H9 (cell line): ENCODE measurements around the gene IQUB. TPM values are rescaled to one million over a fixed set of nuclear protein-coding genes. Genes with fewer than 3 reads are reported as not detected.

ENCODE experiments used
- DNase-seq: peaks from one replicate; pipeline ENCODE4 v3.0.0-alpha.2; 2017
- H2AFZ ChIP-seq: one replicate; pipeline ENCODE4 v1.6.1; 2013; ENCODE audit warnings: mild to moderate bottlenecking, low read length, control low read depth, moderate library complexity
- H2AK5ac ChIP-seq: 2 replicates; pipeline ENCODE4 v1.6.1; 2013; ENCODE audit warnings: low read length, control low read depth, mixed read lengths; ENCODE audit not compliant: insufficient read length
- H2BK120ac ChIP-seq: one replicate; pipeline ENCODE4 v1.6.1; 2013; ENCODE audit warnings: low read depth, mild to moderate bottlenecking, low read length, control low read depth, inconsistent platforms; ENCODE audit not compliant: poor library complexity, severe bottlenecking
- H2BK12ac ChIP-seq: 2 replicates; pipeline ENCODE4 v1.6.1; 2013; ENCODE audit warnings: low read length, control low read depth, mixed read lengths, low read depth; ENCODE audit not compliant: insufficient read length
- H2BK15ac ChIP-seq: 2 replicates; pipeline ENCODE4 v1.6.1; 2013; ENCODE audit warnings: low read depth, low read length, control low read depth
- H2BK20ac ChIP-seq: one replicate; pipeline ENCODE4 v1.6.1; 2013; ENCODE audit warnings: low read depth, mild to moderate bottlenecking, low read length, control low read depth, inconsistent platforms; ENCODE audit not compliant: poor library complexity, severe bottlenecking
- H2BK5ac ChIP-seq: 2 replicates; pipeline ENCODE4 v1.6.1; 2013; ENCODE audit warnings: low read length, control low read depth, mixed read lengths; ENCODE audit not compliant: insufficient read length
- H3K14ac ChIP-seq: 2 replicates; pipeline ENCODE4 v1.6.1; 2013; ENCODE audit warnings: low read length, control low read depth; ENCODE audit not compliant: insufficient read depth
- H3K18ac ChIP-seq: 2 replicates; pipeline ENCODE4 v1.6.1; 2013; ENCODE audit warnings: low read depth, mild to moderate bottlenecking, mixed read lengths, low read length, control low read depth; ENCODE audit not compliant: insufficient read length
- H3K23ac ChIP-seq: 2 replicates; pipeline ENCODE4 v1.6.1; 2013; ENCODE audit warnings: low read length, control low read depth, mixed read lengths, low read depth; ENCODE audit not compliant: insufficient read length
- H3K23me2 ChIP-seq: 2 replicates; pipeline ENCODE4 v1.6.1; 2013; ENCODE audit warnings: low read depth, mild to moderate bottlenecking, mixed read lengths, low read length, control low read depth; ENCODE audit not compliant: insufficient read length, poor library complexity, severe bottlenecking
- H3K27ac ChIP-seq: 2 replicates; pipeline ENCODE4 v1.5.1; 2013; ENCODE audit warnings: low read length, control low read depth, mixed read lengths, low read depth; ENCODE audit not compliant: insufficient read length
- H3K27me3 ChIP-seq: 2 replicates; pipeline ENCODE4 v1.6.1; 2013; ENCODE audit warnings: low read length, control low read depth, inconsistent platforms; ENCODE audit not compliant: insufficient read depth
- H3K4ac ChIP-seq: 2 replicates; pipeline ENCODE4 v1.6.1; 2013; ENCODE audit warnings: low read depth, mild to moderate bottlenecking, control low read depth, inconsistent platforms, low read length, moderate library complexity
- H3K4me1 ChIP-seq: 2 replicates; pipeline ENCODE4 v1.6.1; 2013; ENCODE audit warnings: low read length, control low read depth, inconsistent platforms; ENCODE audit not compliant: insufficient read depth
- H3K4me2 ChIP-seq: 2 replicates; pipeline ENCODE4 v1.6.1; 2013; ENCODE audit warnings: low read length, control low read depth, mixed read lengths; ENCODE audit not compliant: insufficient read length, insufficient read depth
- H3K56ac ChIP-seq: 2 replicates; pipeline ENCODE4 v1.6.1; 2013; ENCODE audit warnings: low read depth, mild to moderate bottlenecking, mixed read lengths, low read length, control low read depth; ENCODE audit not compliant: insufficient read length
- H3K79me1 ChIP-seq: 2 replicates; pipeline ENCODE4 v1.6.1; 2013; ENCODE audit warnings: low read depth, mild to moderate bottlenecking, moderate library complexity, low read length, control low read depth, inconsistent platforms; ENCODE audit not compliant: insufficient read depth, poor library complexity, severe bottlenecking
- H3K79me2 ChIP-seq: 2 replicates; pipeline ENCODE4 v1.6.1; 2013; ENCODE audit warnings: low read length, control low read depth, inconsistent platforms; ENCODE audit not compliant: insufficient read depth
- H3K9ac ChIP-seq: 2 replicates; pipeline ENCODE4 v1.6.1; 2013; ENCODE audit warnings: low read length, control low read depth, mixed read lengths; ENCODE audit not compliant: insufficient read length; ENCODE audit errors: extremely low read depth
- H3K9me3 ChIP-seq: one replicate; pipeline ENCODE4 v1.6.1; 2013; ENCODE audit warnings: low read depth, low read length, inconsistent platforms; ENCODE audit not compliant: control insufficient read depth
- H3T11ph ChIP-seq: one replicate; pipeline ENCODE4 v1.6.1; 2013; ENCODE audit warnings: mild to moderate bottlenecking, low read length, control low read depth, inconsistent platforms
- H4K20me1 ChIP-seq: one replicate; pipeline ENCODE4 v1.6.1; 2013; ENCODE audit not compliant: control insufficient read depth, insufficient read length, insufficient read depth
- H4K5ac ChIP-seq: 2 replicates; pipeline ENCODE4 v1.6.1; 2013; ENCODE audit warnings: low read depth, mild to moderate bottlenecking, mixed read lengths, low read length, control low read depth; ENCODE audit not compliant: insufficient read length
- H4K8ac ChIP-seq: replicated peaks from 2 replicates; pipeline ENCODE4 v1.6.1; 2013; ENCODE audit warnings: low read length, control low read depth, mixed read lengths, low read depth; ENCODE audit not compliant: insufficient read length
- H4K91ac ChIP-seq: 2 replicates; pipeline ENCODE4 v1.6.1; 2013; ENCODE audit warnings: low read depth, mild to moderate bottlenecking, moderate library complexity, mixed read lengths, low read length, control low read depth; ENCODE audit not compliant: insufficient read length
- H3K27ac Mint-ChIP-seq, 3 experiments: 2 replicates in 2 of 3; 3 replicates in 1 of 3; pipeline ENCODE4 v1.8.0; 2020 to 2021; ENCODE audit warnings: mixed read lengths in 3 of 3, mild to moderate bottlenecking in 1 of 3, moderate library complexity in 1 of 3
- H3K27me3 Mint-ChIP-seq: 2 replicates; pipeline ENCODE4 v1.8.0; 2021; ENCODE audit warnings: low read depth, mild to moderate bottlenecking, moderate library complexity, mixed read lengths
- H3K36me3 Mint-ChIP-seq, 3 experiments: 2 replicates in 2 of 3; 3 replicates in 1 of 3; pipeline ENCODE4 v1.8.0; 2020 to 2021; ENCODE audit warnings: low read depth in 3 of 3, mixed read lengths in 3 of 3; ENCODE audit not compliant: insufficient read depth in 1 of 3
- H3K4me1 Mint-ChIP-seq, 2 experiments: 2 replicates each; pipeline ENCODE4 v1.8.0; 2020; ENCODE audit warnings: mixed read lengths in 2 of 2
- H3K4me3 Mint-ChIP-seq, 2 experiments: 2 replicates in 1 of 2; 3 replicates in 1 of 2; pipeline ENCODE4 v1.8.0; 2020 to 2021; ENCODE audit warnings: mild to moderate bottlenecking in 2 of 2, mixed read lengths in 2 of 2, moderate library complexity in 1 of 2
- H3K9me3 Mint-ChIP-seq, 2 experiments: 2 replicates in 1 of 2; 3 replicates in 1 of 2; pipeline ENCODE4 v1.8.0; 2020; ENCODE audit warnings: mild to moderate bottlenecking in 2 of 2, mixed read lengths in 2 of 2, moderate library complexity in 1 of 2
- CTCF ChIP-seq: fragments of 200-600 bp; sonication (generic); conservative IDR thresholded peaks from 3 replicates; pipeline ENCODE4 v1.8.0; 2021; ENCODE audit warnings: antibody characterized with exemption, mild to moderate bottlenecking
- WGBS: extraction: QIAGEN DNeasy Blood & Tissue Kit; methylation state at CpG from one replicate; pipeline ENCODE4 v1.1.7; 2013; ENCODE audit warnings: missing lambda C conversion rate, low lambda C conversion rate, mixed read lengths; ENCODE audit not compliant: insufficient read length; ENCODE audit errors: extremely low coverage; 5-methylcytosine and 5-hydroxymethylcytosine counted together
- total RNA-seq: library from RNA; stranded (reverse); gene quantifications from 2 replicates; pipeline ENCODE4 v1.2.1, GENCODE V29; 2021

Gene IQUB
- total RNA-seq, 1 experiment from 2014 or later = 0.28 TPM

- H3K4me2 ChIP-seq = no peak overlapping the region
- WGBS = no CpG with 5 or more reads among the region's 2 CpGs
- no peak overlapping the region for H3K4ac ChIP-seq
- Mint-ChIP-seq H3K27ac (no peak overlapping the region), H3K4me1 (no peaks in the 10 kb centered on the region), H3K9me3 (peaks cover 0 to 6% of the 10 kb centered on the region in 2 experiments; a peak in 3 of 5 replicates), H3K4me3 (no peak overlapping the region), H3K36me3 (peaks cover 0 to 4% (median 0%) of the 10 kb centered on the region in 3 experiments; a peak in 1 of 7 replicates), H3K27me3 (no peaks in the 10 kb centered on the region)
- no peak overlapping the region for H2BK12ac ChIP-seq
- H3K56ac ChIP-seq = no peak overlapping the region
- no peak for TF ChIP-seq CTCF
- no peak overlapping the region for H4K91ac ChIP-seq
- H3T11ph ChIP-seq = no peak overlapping the region
- H2BK20ac ChIP-seq = no peak overlapping the region
- H3K23ac ChIP-seq = no peak overlapping the region
- H4K20me1 ChIP-seq = no peaks in the 10 kb centered on the region
- H4K8ac ChIP-seq = no peak overlapping the region
- H3K18ac ChIP-seq = no peak overlapping the region
- no peaks in the 10 kb centered on the region for H3K23me2 ChIP-seq
- H3K27ac ChIP-seq = no peak overlapping the region
- no peak overlapping the region for H4K5ac ChIP-seq
- no peaks in the 10 kb centered on the region for H3K79me2 ChIP-seq
- no peaks in the 10 kb centered on the region for H3K4me1 ChIP-seq
- H3K9ac ChIP-seq = no peak overlapping the region
- H2BK5ac ChIP-seq = no peak overlapping the region
- H2BK120ac ChIP-seq = no peak overlapping the region
- no peak overlapping the region for H3K14ac ChIP-seq
- no peak overlapping the region for H2AK5ac ChIP-seq
- no peak overlapping the region for H2BK15ac ChIP-seq
- no peak for DNase-seq
- H3K9me3 ChIP-seq = no peaks in the 10 kb centered on the region
- no peaks in the 10 kb centered on the region for H3K27me3 ChIP-seq
- H2AFZ ChIP-seq = no peak overlapping the region
- no peaks in the 10 kb centered on the region for H3K79me1 ChIP-seq
These were observed 48.7 kb downstream of the IQUB start for GRCh38 chr7:123485721-123486120.
